GM11168 (cell line): Measurements from ENCODE around the gene SEMA7A.
"Not testable (repeated sequence)": the region's sequence is repeated elsewhere in the genome, so short reads cannot be mapped to it uniquely, and the experiment has no call there.

Source experiments
- in situ Hi-C: fragments of 300-500 bp; cut with MboI; formaldehyde crosslinking; loops from one replicate; pipeline ENCODE4 v1.12.0; 2022; ENCODE audit warnings: low sequenced_read_pairs; ENCODE audit not compliant: unreplicated experiment

Gene SEMA7A

DNA sequence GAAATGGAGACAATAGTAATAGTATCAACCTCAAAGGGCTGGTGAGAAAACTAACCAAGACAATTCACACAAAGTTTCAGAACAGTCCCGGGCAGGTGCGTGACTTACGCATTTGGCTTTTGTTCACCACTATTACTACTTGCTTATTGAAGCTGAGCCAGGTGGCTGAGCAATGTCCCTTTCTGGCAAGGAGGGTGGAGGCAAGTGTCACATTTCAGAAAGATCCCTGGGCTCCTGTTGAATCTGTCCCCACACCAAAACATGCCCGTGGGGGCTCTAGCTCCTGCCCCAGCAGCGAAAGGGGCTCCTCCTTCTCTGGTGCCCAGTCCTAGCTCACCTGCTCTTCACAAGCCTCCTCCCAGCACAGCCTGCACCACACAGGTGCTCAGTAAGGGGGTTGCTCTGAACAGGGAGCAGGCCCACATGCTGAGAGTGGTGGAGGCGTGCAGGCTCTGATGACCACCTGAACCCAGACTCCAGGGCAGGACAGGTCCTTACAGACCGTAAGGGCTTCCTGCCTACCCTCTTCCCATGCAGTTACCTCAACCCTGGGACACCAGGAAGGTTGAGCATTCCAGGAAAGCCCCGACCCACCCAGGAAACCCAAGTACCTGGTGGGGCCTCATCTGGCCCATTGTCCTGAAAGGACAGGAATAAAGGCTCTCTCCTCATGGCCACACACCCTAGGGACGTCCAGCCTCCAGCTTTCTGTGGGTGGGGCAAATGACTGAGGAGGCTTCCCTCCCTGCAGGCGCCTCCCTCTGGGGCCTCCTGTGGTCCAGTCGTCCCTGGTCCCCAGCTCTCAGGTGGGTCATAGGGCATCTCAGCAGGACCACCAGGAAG, 32.6 kb downstream of the SEMA7A start:
- in situ Hi-C loops: no loop called here

DNA sequence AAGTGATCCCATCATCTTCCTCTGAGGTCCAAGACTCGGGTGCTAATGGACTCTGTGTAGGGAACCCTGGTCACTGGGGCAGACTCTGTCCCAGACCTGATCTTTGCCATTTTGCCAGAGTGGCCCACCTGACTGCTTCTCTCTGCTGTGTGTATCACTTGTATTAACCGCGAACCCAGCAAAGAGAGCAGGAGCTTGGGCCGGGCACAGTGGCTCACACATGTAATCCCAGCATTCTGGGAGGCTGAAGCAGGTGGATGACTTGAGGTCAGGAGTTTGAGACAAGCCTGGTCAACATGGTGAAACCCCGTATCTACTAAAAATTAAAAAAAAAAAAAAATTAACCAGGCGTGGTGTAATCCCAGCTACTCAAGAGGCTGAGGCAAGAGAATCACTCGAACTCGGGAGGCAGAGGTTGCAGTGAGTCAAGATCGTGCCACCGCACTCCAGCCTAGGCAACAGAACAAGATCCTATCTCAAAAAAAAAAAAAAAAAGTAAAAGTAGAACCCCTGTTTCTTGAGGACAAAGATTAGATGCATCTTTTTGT, 33.4 kb downstream of the SEMA7A start:
- in situ Hi-C loops: no loop called here

DNA sequence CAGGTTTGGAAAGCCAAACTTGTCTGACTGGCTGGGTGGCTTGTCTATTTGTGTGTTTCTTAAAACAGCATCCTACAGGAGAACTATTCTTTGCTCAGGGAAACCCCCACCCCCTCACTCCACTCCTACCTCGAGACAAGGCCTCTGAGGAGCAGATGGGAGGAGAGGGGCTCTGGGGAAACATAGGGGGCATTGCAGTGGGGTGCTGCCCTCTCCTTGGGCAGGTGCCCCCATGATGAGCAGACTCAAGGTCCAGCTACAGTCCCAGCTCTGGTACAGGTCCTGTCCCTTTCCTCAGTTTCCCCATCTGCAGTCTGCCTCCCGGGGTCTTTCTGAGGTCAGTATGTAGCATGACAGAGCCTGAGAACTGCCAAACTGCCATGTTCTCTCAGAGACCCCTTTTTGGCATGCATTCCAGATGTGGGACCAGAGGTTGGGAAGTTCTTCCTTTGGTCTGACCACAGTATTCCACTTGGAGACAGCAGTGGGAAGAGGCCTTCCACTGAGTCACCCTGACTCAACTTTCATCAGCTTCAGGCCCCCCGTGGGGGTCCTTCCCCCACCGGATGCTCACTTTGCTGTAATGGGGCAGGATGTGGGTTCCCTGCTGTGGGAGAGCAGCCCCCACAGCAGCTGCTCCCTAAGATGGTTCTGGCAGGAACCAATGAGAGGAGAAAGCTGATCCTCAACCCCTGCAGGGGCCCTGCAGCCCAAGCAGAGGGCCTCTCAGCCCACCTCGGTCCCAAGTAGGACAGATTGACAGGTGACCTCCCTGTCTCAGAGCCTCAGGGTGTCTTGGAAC, 34.0 kb downstream of the SEMA7A start:
- in situ Hi-C loops: no loop called here

DNA sequence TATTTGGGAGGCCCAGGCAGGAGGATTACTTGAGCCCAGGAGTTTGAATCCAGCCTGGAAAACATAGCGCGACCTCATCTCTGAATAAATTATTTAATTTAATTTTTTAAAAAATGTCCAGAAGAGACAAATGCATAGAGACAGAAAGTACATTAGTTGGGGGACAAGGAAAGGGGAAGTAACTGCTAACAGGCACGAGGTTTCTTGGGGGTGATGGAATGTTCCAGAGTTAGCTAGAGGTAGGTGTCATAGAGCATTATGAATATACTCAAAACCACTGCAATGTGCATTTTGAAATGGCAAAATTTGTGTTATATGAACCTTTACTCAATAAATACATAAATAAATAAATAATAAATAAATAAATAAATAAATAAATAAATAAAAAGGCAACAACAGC, 34.7 kb downstream of the SEMA7A start:
- in situ Hi-C loops: no loop called here

DNA sequence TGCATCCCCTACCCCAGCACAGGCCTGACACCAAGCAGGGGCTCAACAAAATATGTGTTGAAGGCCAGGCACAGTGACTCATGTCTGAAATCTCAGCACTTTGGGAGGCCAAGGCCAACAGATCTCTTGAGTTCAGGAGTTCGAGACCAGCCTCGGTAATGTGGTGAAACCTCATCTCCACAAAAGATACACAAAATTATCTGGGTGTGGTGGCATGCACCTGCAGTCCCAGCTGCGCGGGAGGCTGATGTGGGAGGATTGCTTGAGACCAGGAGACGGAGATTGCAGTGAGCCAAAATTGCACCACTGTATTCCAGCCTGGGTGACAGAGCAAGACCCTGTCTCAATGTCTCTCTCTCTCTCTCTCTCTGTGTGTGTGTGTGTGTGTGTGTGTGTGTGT, 35.6 kb downstream of the SEMA7A start:
- in situ Hi-C loops: no loop called here

DNA sequence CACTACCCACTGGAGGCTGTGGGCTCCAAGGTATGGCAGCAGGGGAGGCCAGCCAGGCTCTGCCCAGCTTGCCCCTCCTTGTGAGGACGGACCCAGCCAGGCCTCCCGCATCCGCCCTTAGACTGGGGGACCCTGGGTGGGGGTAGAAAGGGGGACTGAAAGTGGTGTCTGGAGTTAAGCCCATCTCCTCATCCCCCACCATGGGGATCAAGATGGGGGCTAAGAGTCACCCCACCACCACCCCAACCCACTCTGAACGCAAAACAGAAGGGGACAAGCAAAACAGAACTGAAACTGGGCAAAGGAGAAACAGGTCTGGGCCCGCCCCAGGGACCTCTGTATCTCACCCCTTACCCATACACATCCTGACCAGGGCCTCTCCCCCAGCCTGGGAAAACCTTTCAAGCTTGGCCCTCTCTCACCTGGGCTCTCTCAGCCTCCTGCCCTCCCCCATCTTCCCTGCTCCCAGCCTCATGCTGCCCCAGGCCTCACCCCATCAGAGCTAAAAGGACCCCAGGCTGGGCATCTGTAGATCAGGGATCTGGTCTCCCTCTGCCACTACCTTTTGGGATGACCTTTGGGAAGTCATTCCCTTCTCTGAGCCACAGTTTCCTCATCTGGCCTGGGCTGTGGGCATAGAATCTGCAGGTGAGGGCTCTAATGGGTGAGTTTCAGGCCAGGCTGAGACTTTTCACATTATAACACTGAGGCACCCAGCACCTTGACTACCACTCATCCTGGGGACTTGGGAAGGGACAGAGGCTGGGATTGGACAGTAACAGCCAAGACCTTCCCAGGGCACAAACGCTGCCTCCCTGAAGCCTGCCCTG, 36.3 kb downstream of the SEMA7A start:
- in situ Hi-C loops: no loop called here

DNA sequence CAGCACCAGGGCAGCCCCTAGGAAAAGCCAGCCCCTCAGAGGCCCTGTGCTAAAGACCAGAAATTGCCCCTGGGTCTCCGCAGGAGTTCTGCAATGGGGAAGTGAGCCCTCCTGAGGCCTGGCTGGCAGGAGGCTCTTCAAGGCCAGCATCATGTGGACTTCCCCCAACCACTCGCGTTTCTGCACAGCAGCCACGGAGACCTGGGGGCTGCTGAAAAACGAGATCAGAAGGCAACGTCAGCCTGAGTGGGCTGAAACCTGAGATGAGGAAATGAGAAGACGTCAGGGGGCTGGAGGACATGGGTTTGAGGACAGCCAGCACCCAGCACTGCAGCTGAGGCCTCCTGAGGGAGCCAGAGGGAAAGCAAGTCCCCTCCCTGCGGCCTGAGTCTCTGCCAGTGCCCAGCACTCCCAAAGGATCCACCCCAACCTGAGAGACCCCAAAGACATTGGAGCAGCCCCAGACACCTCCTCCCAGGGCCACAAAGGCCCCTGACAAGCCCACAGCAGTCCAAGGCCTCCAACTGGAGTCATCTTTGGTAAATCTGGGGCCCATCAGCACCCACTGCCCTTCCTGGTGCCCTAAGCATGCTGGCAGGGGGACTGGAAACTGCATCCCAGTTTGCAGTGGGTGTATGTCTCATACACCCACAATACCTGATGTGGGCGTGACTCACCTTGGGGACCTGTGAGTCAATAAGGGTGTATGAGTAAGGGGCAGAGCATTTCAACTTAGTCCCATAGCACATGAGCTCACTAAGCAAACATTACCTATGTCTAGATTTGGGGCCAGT, 37.1 kb downstream of the SEMA7A start:
- in situ Hi-C loops: no loop called here

DNA sequence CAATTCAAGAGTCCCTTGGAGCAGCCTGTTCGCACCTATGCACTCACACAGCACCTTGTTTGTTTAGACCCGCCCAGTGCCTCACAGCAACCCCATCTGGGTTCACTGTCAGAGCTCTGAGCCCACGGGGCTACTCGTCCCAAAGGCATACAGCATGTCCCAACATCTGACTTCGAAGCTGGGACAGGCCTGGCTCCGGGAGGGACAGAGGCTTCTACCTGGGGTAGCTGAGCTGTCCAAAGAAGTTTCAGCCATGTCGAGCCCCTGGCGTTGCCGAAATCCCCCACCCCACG, 37.7 kb downstream of the SEMA7A start:
- in situ Hi-C loops: no loop called here

DNA sequence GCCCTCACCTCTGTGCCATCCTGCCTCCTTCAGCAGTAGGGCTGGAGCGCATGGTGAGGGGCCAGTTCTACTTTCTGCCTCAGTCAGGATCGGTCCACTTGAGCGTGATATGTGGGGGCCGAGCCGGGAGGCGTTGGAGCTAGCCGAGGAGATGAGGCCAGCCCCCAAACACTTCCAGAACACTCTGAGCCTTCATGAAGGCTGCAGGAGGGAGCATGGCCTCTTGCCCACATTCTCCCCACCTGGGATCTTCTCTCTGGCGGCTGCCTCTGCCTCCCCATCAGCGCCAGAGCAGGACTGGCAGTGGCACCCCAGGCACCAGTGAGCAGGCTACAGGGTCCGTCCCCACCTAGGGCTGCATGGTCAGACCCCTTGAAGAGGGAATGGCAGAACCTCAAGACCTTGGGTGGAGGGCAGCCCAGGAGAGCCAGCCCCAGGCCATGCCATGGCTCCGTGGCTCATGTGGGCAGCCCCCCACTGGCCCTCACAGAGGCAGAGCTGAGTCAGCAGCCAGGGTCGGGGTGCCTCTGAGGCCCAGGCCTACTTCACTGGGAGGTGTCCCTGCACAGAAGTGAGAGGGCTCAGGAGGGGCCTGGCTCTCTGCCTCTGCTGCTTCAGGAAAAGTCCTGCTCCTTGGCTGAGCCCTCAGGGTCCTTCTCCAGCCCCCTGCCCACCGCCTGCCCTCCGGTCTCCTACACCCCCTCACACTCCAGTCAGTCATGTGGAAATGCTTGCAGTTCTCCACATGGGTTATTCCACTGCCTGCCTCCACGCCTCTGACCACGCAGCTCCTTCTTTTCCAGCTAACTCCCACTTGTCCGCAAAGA, 38.2 kb downstream of the SEMA7A start:
- in situ Hi-C loops: no loop called here

DNA sequence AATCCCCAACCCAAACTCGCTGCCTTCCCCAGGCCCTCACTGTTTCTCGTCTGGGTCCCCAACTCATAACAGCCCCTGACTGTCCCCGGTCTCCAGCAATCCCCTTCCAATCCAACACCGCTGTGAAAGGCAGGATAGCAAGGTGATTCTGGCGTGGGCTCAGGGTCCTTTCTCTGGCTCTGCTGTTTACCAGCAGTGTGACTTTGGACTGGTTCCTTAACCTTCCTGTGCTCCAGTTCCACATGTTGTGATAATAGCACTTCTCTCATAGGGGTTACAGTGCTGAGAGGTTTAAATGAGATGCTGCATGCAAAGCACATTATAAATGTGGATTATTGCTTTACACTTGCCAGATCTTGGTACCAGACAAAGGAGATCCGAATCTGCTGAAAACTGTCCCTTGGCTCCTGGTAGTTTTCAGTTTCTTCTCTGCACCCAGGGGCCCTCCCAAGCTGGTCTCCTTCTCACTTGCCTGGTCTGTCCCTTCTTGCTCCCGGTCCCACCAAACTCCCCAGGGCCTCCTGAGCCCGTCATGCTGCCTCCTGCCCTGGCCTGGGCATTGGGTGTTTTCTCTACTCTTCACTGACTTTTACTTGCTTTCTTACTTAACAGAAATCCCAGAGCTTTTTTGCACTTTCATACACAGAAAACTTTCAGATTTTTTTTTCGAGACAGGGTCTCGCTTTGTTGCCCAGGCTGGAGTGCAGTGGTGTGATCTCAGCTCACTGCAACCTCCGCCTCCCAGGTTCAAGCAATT, 39.5 kb downstream of the SEMA7A start:
- in situ Hi-C loops: no loop called here

DNA sequence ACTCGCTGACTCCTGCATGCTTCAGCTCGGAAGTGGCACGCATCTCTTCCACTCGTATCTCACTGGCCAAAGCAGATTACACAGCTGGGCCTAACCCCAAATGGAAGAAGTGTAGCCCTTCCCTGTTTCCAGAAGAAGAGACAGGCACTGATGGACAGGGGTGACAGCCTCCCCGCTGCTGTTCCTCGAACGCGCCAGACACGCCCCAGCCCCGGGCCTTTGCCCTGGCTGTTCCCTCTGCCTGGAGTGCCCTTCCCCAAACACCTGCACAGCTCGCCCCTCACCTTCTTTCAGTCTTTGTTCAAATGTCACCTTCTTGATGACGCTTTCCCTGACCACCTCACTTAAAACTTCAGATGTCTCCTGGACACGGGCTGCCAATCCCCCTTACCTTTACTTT, 40.3 kb downstream of the SEMA7A start:
- in situ Hi-C loops: no loop called here

DNA sequence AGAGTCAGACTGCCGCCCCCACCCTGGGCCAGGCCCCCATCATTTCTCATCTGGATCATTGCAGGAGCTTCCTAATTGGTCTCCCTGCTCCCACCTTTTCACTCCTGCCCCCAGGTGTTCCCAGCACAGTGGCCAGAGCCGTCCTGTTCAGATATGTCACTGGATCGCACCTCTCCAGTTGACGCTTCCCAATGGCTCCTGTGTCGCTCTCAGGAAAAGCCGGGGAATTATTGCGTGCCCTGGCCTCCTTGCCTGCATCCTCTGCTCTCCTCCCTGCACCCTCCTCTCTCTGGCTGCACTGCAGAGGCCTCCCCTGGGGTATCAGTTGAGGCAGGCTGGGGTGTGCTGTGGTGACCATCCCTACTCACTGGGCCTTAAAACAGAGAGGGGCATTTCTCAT, 40.9 kb downstream of the SEMA7A start:
- in situ Hi-C loops: no loop called here

DNA sequence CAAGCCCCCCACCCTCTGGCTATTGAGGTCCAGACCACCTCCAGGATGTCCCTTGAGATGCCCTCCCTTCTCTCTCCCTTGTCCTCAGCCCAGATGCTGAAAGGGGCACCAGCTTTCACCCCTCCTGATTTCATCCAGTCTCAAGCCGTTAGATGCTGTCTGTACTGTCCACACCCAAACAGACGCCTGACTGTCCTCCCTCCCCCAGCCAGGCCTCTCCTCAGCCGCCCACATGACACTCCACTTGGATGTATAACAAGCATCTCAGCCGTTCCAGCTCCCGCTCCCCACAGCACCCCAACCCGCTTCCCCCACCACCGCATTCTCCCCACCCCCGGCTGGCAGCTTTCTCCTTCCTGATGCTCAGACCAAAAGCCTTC, 41.3 kb downstream of the SEMA7A start:
- in situ Hi-C loops: no loop called here

DNA sequence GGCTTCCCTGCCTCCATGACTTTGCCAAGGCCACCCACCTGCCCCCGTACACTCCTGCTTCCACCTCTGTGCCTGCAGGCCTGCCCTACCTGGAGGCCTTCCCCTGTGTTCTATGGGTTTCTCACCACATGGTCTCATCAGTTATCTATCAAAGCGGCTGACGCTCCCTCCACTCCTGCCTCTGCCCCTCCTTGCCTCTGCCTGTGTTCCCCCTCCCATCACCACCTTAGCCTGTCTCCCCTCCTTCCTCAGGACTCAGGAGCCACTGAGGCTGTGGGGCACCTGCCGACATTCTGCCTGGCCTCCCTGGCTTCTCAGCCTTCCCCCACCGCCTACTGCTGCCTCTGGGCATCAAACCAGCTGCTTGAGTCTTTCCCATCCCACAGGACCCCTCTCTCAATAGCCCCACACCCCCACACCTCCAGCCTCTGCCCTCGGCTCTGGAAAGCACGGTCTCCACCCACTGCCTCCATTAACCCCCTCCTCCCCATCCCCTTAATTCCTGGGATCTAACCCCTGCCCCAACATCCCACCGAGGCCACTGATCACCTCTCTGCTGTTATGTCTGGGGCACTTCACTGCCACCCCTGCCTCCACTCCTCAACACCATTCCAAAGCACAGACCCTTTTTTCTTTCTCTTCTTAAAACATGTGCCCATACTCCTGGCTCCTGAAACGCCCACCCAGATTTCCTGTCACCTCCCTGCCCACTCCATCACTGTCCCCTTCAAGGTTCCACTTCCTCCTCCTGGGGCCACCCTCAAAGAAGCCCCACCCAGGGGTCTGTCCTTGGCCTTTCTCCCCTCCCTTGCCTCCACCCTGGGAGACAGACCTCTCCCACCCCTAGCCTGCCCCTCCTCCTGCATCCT, 41.9 kb downstream of the SEMA7A start:
- in situ Hi-C loops: no loop called here

DNA sequence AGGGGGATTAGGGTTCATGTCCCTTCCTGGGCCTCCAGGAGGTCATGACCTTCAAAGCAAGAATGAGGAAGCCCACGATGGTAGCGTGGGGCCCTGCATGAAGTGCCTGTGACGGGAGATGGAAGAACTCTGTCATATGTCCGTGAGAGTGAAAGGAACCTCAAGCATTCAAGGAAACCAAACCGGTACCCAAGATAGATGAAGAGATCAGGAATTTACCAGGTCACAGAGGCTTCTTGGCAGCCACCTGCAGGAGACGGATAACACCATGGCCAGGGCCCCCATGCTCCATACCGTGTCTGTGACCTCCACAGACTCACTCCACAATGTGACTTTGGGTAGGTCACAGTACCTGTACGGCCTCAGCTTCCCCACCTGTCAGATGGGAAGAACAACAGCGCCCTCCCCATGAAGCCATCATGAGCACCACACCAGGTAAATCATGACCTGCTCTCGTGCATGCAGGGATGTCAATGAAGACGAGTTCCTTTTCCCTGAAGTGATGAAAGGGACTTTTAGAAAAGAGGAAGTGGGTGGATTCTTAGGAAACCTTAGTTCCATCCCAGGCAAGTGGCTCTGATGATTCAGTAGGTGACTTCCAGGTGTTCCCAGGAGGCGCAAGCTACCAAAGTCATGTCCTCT, 43.0 kb downstream of the SEMA7A start:
- in situ Hi-C loops: no loop called here

DNA sequence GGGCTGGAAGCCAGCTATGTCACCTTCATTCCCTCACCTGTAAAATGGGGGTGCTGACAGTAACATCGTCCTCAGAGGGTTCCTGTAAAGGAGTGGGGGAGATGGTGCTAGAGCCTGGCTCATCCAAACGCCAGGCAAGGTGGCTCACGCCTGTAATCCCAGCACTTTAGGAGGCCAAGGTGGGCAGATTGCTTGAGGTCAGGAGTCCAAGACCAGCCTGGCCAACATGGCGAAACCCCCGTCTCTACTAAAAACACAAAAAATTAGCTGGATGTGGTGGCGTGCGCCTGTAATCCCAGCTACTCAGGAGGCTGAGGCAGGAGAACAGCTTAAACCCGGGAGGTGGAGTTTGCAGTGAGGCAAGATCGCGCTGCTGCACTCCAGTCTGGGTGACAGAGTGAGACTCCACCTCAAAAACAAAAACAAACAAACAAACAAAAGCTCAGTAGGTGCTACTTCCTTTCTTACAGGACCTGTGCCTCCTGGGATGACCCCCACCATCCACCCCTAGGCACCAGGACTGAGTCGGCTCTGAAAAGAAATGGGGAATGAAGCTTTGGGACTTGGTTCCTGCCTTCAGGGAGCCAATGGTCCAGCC, 43.6 kb downstream of the SEMA7A start:
- in situ Hi-C loops: not testable (repeated sequence)
